ENCODE measurements around the gene SLC6A5.

SLC6A5 gene

DNA sequence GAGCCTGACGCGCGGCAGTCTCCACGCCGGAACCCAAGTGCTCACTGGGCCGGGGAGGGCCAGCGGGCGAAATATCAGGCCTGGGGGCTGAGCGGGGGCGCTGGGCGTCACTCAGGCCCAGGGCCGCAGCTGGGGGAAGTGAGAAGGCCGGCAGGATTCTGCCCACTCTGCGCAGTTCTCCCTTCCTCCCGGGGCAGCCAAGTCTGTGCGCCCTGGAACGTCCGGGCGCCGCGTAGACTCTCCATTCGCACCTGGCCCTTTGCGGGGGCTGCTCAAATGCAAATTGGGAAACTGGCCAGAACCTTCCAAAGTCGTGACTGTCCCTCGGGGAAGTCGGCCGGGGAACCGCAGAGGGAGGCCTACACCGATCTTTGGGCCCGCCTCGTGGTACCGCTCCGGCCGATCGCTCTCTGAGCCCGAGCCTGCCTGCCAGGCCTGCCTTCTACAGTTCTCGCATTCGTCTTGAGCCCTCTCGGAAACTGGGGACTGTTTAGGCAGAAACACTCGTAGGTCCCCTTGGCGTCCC is 2.2 kb upstream of the SLC6A5 start:
- DNase-seq, result no peak

DNA sequence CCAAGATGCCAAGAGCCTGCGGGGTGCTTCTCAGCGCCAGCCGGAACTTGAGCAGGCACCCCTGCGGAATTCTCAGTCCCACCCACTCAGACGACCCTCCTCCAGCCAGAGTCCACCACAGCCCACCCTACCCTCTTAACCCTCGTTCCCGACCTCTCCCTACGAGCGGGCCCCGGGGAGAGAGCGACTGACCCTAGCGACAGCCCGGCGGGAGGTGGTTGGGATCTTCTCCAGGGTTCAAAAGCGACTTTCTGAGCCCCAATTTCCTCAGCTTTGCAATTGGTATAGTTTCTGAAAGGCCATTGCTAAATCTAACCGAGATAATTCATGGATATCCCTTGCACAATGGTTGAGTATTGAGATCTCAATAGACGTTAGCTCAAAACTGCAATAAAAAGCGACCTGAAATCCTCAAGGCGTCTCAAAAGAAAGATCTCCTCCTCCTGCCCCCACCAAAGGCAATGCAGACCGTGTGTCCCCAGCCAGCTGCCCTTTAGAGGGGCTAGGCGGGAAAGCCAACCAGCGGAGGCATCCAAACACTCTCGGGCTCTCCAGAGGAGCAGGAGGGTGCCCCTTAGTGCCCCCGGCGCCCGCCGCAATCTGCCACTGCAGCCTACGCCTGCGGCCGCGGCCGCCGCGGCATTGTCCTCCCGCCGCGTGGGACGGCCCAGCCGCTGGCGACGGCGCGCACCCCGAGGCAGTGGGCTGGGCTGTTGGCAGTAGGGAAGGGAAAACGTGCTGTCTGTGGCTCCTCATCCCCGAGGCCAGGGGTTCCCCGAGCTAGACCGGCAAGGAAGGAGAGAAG is 1.5 kb upstream of the SLC6A5 start:
- no peak for DNase-seq

DNA sequence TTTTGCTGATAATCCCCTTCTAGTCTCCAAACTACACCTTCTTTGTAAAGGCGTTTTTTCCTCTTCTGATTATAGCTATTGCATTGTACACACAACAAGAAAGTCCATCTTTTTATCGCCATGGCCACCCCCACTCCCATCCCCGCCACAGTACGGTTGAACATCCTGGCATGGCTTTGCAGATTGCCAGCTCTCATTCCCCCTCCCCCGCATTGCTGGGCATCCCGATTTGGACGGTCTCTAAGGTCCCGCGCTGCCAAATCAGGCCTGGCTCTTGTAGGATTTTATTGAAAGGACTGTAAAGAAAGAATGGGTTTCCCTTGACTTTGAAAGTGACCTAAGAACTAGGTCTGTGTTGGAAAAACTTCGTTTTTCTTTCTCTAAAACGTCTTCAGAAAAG is 916 bp upstream of the SLC6A5 start:
- no peak for DNase-seq

DNA sequence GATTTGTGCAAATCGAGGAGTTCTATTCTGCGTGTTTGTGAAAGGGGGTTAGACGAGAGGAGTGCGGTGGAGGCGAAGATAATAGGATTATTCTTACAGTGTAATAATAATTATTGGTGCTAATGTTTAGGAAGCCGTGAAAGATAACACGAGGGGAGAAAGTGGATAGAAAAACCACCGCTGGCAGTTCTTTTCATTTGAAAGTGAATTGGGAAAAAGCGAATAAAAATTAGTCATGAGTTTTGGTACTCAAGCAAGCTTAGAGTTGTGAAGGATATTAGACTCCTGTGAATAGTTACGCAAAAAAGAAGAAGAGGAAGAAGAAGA is 575 bp downstream of the SLC6A5 start:
- no peak for DNase-seq

DNA sequence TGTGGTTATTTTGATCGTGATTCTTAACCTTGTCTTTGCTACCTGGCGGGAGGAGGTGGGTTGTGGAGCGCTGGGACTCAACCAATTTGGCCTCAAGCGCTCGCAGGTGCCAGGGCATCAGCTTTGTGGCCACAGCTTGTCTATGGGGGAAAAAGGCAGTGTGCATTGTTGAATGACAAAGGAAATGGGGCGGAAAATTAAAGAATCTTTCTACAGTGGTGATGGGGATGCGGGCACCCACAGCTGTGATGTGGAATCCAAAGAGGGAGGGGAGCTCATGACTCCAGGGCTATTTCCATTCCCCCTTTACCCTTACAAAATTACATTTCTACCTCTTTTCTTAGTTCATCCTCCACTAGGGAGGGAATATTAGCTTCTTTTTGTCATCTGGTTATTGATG is 1.1 kb downstream of the SLC6A5 start:
- no peak for DNase-seq

DNA sequence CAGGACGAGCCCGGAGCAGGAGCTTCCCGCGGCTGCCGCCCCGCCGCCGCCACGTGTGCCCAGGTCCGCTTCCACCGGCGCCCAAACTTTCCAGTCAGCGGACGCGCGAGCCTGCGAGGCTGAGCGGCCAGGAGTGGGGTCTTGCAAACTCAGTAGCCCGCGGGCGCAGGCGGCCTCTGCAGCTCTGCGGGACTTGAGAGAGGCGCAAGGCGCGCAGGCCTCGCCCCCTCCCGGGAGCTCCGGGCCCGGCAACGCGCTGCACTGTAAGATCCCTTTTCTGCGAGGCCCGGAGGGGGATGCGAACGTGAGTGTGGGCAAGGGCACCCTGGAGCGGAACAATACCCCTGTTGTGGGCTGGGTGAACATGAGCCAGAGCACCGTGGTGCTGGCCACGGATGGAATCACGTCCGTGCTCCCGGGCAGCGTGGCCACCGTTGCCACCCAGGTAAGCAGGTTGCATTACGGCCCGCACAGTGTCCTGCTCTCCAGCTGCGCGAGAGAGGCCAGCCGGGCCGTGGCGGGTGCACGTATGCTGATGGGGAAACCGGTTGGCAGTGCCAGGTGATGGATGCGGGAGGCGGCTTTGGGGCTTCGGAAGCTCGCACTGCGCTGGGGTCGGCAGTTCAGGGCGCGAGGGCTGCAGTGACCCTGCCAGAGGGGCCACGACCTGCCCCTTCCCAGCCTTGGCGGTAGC is 2.0 kb downstream of the SLC6A5 start:
- no peak for DNase-seq

DNA sequence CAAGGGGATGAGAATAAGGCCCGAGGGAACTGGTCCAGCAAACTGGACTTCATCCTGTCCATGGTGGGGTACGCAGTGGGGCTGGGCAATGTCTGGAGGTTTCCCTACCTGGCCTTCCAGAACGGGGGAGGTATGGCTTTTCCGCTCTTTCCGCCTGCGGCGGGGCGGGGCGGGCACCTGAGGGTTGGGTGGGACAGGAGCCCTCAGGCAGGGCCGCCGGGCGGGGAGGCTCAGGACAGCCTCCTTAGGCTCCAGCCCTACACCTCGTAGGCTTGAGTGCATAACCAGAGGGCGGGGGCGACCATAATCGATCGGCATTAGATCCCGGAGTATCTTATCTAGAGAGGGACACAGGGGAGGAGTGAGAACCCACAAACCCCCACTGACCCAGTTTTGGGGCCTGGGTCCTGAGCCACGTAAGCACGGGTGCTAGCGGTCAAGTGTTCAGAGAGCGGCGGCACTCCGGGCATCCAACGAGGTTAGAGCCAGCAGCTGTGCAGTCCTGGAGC is 4.9 kb downstream of the SLC6A5 start:
- no peak for DNase-seq

DNA sequence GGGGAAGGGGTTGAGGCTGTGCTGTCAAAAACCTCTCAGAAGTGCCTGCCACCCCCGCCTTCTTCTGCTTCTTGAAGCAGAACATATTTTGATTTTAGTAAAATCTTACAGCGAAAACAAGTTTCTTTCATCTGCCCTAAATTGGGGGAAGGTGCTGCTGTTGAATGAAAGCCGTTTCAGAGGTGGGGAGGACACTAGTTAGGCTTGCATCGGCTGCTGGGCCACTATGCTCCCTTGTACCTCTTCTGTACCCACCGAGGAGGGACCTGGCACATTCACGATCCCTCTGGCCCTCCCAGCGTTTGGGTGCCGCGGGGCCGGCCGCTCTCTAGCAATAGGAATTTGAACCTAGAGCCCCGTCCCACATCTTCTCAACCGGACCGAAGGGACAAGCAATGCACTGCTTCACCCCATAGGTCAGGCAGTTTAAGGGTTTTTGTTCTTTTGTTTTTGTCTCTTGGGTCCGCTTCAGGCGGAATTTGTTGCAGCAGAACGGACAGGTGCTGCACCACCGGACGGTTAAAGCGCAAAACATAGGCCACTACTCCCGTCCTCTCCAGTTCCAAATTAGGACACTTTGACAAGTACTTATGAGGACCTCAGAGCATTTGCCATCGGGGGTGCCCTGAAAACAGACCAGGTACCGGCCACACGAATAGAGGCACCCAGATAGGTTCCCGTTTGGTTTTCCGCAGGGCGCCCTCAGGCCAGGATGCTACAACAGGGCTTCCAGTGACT is 5.6 kb downstream of the SLC6A5 start:
- DNase-seq, result no peak

DNA sequence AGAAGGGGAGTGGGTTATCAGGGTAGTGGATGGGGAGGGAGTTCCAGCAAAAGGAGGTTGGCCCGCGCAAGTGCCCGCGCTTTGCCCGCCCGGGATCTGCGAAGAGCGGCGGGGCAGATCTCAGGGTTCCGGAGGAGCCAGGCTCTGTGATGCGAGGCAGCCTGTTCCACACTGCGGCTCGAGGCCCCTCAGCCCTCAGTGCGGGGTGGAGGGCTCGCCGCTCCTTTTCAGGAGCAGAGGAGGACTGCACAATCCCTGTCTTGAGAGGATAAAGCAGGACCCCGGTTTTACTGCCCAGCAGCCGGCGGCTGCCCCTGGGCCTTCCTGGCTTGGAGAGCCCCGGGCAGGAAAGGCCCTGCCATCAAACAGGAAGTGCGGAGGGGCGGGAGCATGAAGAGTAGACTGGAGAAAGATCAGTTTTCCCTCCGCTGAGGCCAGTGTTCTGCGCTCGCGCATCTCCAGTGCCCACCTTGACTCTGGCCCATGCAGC is 6.2 kb downstream of the SLC6A5 start:
- no peak for DNase-seq

DNA sequence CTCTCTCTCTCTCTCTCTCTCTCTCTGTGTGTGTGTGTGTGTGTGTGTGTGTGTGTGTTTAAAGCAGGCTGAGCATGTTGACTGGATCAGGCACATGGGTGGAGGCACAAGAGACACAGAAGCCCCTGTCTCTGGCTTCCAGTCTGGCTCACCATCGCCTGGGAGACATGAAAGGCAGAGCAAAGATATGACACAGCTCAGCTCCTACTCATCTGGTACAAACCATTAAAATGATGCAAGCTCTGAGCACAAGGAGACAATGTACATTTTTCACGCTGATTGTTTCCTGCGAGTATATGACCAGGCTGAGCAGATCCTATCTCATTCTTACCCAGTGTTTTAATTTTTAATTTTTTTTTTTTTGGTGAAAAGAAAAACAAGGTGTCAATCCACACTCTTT is 9.5 kb downstream of the SLC6A5 start:
- no peak for DNase-seq

DNA sequence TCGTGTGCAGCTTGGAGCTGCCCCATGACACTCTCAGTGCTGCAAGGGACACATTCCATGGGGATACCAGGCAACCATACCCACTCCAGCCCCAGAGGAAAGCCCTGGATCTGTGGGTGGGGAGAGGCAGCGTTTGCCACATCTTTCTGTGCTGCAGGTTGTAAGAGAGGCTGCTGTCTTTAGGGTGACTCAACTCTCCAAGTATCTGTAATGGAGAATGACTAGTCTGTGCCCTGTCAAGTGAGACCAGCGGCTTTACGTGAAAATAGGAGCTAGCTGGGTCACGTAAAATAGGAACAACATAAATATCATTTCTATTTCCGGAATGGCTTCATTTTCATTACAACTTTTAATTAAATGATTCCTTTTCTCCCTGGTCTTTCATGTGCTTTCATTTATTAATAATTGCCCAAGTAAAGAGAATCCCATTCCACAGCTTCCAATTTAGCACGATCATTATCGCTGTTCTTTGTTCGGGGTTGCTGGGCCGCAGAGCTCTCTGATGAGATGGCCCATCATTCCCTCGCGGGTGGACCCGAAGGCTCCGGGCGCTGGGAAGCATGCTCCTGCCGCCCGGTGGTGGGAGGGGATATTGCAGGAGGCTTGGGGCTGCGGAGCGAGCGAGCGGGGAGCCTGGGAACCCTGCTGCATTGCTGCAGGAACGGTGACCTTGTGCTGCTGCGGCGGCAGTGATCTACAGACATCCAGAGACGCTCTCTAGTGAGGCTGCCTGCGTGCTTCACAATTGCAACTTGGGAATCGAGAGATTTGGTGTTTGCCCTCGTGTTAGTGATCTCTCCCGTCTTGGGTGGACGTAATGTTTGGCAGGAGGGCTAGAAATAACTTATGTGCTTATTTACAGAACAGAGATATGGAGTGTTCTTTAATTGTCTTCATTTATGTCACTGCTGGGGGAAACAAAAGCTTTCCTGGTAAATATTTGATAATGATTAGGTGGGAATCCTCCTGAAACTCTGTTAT is 10.6 kb downstream of the SLC6A5 start:
- DNase-seq, result peak in 3 of 4 experiments; percentile 17 to 23 (median 21)

DNA sequence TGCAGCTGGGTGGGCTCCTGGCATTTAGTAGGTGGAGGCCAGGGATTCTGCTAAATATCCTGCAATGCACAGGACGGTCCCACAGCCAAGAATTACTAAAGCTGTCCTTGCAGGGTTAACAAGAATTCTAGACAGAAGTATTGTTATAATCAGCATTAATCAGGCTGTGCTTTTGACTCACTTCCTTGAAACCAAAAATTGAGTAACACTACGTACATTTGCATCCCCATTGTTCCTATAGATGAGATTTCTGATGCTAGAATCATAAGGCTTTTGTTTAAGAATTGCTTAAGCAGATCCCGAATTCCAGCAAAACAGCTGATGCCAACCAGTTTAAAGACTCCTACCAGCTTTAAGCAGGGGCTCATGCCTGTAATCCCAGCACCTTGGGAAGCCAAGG is 11.4 kb downstream of the SLC6A5 start:
- DNase-seq, result no peak

DNA sequence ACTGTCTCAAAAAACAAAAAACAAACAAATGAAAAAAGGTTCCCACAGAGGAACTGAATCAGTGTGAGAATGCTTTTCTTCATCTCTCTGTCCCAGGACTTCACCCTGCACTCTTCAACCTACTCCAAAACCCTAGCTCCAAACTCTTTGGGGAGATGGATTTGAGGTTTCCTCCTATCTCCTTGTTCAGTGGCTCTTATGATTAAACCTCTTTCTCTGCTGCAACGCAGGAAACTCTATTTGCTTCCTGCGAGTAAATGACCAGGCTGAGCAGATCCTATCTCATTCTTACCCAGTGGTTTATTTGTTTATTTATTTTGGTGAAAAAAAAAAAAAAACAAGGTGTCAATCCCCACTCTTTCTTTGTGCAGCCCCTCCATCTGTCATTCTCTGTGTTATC is 12.0 kb downstream of the SLC6A5 start:
- no peak for DNase-seq

DNA sequence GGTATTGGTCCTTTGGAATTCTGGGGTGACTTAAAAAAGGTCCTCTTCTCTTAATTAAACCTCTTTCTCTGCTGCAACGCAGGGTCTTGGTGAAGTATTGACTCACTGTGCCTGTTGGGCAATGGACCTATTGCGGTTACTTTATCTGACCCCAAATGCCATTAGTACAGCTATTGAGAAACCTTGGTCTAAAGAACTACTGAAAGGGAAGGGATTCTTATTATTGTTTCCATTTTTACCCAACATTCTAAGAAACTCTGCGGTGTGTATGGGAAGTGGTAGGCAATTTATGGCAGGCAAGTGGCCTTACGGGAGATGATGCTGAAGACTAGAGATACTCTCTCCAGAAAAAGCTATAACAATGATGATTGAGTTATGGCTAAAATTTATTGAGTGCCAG is 12.5 kb downstream of the SLC6A5 start:
- no peak for DNase-seq

DNA sequence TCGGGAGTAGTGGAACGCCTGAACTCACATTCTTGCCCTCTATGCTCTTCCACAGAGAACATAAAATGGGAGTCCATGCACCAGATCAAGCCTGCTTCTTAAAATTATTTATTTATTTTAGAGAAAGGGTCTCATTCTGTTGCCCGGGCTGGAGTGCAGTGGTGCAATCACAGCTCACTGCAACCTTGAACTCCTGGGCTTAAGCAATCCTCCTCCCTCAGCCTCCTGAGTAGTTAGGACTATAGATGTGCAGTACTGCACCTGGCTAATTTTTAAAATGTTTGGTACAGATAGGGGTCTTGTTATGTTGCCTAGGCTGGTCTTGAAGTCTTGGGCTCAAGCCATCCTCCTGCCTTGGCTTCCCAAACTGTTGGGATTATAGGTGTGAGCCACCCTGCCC is 13.0 kb downstream of the SLC6A5 start:
- DNase-seq, result no peak

DNA sequence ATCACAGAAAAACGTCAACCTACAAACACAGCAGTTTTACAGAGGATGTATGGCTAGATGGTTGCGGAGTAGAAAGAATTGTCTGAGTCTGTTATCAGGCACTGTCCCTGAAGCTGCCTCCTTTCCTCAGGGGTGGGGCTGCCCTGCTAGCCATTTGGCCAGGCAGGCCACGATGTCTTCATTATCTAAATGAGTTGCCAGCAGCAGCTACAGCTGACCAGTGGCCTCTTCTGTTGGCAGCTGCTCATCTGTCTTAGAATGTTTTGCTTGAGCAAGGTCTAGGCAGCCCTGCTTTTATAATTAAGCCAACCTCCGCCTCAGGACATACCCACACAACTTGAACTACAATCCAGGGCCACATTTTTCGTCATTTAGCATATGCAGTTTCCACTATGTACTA is 17.5 kb downstream of the SLC6A5 start:
- no peak for DNase-seq

DNA sequence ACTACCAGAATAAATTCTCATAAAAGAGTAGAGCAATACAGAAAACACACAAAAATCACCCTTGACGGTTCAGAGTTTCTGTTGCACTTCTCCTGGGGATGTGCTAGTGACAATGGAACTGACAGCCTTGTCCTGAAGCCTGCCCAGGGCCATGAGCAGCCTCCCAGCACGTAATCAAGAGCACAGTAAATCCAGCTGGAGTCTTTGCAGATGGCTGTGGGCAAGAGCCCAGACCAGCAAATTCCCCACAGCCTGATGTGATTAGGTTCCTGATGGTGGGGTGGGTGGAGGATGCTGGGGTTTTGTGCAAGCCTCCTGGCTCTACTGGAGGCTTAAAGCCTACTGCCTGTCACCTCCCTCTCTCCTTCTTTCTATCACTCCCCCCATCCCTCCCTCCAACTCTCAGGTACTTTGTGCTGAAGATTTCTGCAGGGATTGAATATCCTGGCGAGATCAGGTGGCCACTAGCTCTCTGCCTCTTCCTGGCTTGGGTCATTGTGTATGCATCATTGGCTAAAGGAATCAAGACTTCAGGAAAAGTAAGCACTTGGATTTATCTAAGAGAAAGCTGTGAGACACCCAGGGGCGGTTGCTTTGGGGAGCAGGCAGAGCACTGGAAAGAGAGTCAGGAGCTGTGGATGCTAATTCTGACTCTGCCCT is 18.1 kb downstream of the SLC6A5 start:
- no peak for DNase-seq

DNA sequence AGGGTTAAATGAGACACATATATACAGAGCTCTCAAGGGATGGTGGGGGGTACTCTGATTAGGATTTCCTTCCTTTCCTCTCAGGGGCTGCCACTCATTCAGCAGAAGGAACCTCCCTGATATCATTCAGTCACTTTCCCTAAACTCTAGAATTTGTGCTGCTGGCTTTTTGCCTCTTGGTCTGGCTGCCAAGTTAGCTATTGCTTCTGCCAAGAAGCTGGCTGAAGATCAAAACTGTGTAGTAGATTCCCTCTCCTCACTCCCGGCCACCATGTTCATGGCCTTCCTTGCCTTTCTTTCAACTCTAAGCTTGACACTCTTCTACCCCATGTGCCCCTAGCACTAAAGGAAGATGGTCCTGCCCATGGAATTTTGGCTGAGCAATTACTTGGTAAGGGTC is 18.7 kb downstream of the SLC6A5 start:
- no peak for DNase-seq

DNA sequence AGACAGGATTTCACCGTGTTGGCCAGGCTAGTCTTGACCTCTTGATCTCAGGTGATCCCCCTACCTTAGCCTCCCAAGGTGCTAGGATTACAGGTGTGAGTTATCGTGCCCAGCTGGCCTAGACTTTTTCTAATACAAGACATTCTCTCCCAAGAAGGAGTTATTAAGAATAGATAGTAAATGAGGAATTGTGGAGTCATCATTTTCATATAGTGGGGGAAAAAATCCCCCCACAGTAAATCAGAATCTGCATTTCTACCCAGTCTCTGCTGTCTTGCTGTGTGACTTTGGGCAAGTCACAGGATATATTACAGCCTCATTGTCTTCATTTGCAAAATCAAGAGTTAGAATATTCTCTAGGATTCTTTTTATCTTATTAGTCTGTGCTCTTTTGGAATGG is 21.6 kb downstream of the SLC6A5 start:
- DNase-seq, result no peak

DNA sequence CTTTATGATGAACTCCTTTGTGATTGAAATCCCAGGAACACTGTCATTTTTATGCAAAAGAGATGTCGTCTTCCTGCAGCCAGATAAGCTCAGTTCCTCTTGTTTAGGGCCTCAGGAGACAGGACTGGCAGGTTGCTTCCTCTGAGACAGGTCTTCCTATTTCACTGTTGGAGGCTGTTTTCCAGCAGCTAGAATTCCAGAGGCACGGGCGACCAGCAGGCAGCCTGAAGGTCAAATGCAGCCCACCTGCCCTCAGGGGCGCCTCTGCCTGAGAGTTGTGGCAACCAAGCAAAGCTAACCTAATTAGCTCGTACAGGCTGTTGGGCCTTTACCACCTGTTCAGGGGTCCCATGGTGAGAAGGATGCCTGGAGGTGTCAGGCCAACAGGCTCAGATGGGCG is 22.3 kb downstream of the SLC6A5 start:
- DNase-seq, result no peak

DNA sequence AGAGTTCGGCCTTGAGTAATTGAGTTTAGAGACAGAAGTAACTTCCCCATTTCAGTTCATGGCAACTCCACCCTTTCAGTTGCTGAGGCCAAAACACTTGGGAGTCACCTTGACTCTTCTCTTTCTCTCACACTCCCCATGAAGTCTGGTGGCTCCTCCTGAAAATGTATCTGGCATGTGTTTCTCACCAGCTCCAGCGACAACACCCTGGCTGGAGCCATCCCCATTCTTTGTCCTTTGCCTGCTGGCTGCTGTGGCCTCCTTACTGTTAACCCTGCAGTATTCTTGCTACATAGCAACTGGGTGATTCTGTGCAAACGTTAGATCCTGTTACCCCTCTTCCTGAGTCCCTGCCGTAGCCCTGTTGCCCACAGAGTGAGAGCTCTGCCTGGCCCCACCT is 23.8 kb downstream of the SLC6A5 start:
- no peak for DNase-seq

DNA sequence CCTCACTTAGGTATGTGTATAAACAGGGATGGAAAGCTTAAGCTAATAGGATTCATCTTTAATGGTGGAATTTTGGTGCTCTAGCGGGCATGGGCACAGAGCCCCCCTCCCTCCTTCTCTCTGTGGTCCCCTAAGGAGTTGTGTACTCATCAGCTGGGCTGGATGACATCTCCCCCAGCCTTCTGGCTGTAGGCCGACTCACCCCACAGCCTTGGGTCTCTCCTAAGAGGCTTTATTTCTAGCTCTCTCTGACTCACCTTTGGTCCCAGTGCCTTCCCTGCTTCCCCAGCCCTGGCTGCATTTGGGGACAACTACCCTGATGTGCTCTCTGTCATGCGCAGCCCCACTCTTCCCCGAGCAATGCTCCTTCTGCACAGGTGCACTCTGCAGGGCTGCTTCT is 26.9 kb downstream of the SLC6A5 start:
- DNase-seq, result no peak

Measured in activated naive CD4-positive, alpha-beta T cell (primary cell).